GM21576 (cell line): ENCODE data around the gene FAS.

ENCODE experiments used
- ATAC-seq: cut with Tn5 transposase; IDR thresholded peaks from one replicate; pipeline ENCODE4 v1.9.1; 2021; ENCODE audit warnings: mild to moderate bottlenecking, moderate library complexity; ENCODE audit not compliant: unreplicated experiment

FAS gene

GRCh38 chr10:89032141-89032891 lies 41.7 kb downstream of the FAS start:
- ATAC-seq, result no peak

- ATAC-seq, result no peak
These were observed 44.9 kb downstream of the FAS start for GRCh38 chr10:89035461-89035860.

- ATAC-seq, result no peak
These were observed 46.5 kb downstream of the FAS start for GRCh38 chr10:89037096-89037495.

GRCh38 chr10:89042562-89042961 lies 52.0 kb downstream of the FAS start:
- ATAC-seq, result no peak

- ATAC-seq, result no peak
These were observed 52.5 kb downstream of the FAS start for GRCh38 chr10:89043052-89043451.

GRCh38 chr10:89047397-89047796 lies 56.8 kb downstream of the FAS start:
- no peak for ATAC-seq

GRCh38 chr10:89051593-89051992 lies 61.0 kb downstream of the FAS start:
- ATAC-seq, result no peak

GRCh38 chr10:89053555-89053954 lies 63.0 kb downstream of the FAS start:
- ATAC-seq, result no peak

GRCh38 chr10:89055159-89055558 lies 64.6 kb downstream of the FAS start:
- ATAC-seq, result no peak

GRCh38 chr10:89062861-89063260 lies 72.3 kb downstream of the FAS start:
- no peak for ATAC-seq

GRCh38 chr10:89063465-89063864 lies 72.9 kb downstream of the FAS start:
- no peak for ATAC-seq

- ATAC-seq, result no peak
These were observed 74.2 kb downstream of the FAS start for GRCh38 chr10:89064748-89065147.
